GM19035 (cell line): ENCODE results near the gene SCN1A.
"Not testable (repeated sequence)": the region's sequence is repeated elsewhere in the genome, so short reads cannot be mapped to it uniquely, and the experiment has no call there.

Experiments used
- ATAC-seq: cut with Tn5 transposase; IDR thresholded peaks from one replicate; pipeline ENCODE4 v1.9.1; 2021; ENCODE audit not compliant: unreplicated experiment

Gene SCN1A

GRCh38 chr2:166135849-166136258 is 8.0 kb upstream of the SCN1A start:
- no peak for ATAC-seq

GRCh38 chr2:166135152-166135848 is 7.5 kb upstream of the SCN1A start:
- ATAC-seq, result no peak

- ATAC-seq, result no peak
Observed at GRCh38 chr2:166134252-166135151, 6.7 kb upstream of the SCN1A start.

DNA sequence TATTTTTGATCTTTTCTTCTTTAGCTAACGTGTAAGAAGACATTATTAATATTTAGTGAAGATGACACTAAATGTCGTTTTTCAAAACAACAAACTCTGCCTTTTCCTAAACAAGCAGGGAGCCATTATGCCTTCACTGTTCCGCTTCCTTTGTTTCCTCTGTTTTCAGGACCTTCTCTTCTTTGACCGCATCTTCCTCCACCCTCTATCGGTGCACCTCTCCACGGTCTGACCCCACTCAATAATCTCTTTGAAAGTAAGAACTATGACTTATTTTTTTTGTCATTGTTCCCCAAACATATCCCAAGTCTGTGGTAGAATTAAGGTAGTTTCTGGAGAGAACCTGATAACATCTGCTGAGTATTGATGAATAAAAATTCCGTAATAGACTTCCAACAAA is 5.8 kb upstream of the SCN1A start:
- ATAC-seq, result no peak

DNA sequence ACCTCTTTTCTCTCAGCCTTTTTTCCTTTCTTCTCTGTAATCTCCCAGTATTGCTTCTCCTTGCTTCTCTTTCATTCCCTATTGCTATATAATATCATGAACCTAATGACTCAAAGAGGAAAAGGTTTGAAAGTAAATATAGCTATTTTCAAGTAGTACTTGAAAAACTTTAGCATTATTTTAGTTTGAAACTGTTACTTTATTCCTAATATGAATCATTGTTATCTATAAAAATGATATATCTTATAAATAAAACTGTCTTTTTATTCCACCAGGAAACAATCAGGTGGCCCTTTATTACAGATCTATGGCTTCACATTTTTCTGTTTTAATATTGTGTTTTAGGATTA is 311 bp upstream of the SCN1A start:
- ATAC-seq, result no peak

GRCh38 chr2:166126007-166126639 is 1.7 kb downstream of the SCN1A start:
- no peak for ATAC-seq

GRCh38 chr2:166125557-166125956 is 2.3 kb downstream of the SCN1A start:
- no peak for ATAC-seq

DNA sequence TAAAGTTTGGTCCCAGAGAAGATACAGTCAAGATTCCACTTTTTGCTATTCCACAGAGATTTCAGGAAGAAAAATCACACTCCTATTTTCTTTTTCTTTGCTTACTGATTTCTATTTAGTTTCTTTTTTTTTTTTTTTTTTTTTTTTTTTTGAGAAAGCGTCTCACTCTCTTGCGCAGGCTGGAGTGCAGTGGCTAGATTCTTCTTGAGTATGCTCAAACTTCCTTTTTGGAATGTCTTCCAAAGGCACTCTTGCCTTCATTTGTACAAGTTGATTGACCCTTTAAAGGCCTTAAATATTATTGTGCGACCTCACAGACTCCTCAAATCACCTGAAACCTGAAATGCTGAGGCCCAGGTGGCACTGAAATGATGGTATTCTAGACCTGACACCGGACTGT is 9.6 kb downstream of the SCN1A start:
- ATAC-seq, result no peak

DNA sequence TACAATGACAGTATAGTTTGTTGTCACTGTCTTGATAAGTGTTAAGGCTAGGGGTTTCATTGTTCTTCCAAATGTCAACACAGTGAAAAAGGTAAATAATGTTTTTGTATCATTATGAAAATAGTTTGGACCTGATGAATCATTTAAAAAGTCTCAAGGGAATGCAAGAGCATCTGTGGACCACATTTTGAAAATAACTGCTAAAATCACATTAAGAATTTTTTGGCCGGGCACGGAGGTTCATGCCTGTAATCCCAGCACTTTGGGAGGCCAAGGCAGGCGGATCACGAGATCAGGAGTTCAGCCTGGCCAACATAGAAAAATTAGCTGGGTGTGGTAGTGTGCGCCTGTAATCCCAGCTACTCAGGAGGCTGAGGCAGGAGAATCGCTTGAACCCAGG is 10.3 kb downstream of the SCN1A start:
- no peak for ATAC-seq

GRCh38 chr2:166115589-166115988 is 12.2 kb downstream of the SCN1A start:
- ATAC-seq, result peak; percentile 65

- no peak for ATAC-seq
Observed at GRCh38 chr2:166112193-166112605, 15.6 kb downstream of the SCN1A start.

DNA sequence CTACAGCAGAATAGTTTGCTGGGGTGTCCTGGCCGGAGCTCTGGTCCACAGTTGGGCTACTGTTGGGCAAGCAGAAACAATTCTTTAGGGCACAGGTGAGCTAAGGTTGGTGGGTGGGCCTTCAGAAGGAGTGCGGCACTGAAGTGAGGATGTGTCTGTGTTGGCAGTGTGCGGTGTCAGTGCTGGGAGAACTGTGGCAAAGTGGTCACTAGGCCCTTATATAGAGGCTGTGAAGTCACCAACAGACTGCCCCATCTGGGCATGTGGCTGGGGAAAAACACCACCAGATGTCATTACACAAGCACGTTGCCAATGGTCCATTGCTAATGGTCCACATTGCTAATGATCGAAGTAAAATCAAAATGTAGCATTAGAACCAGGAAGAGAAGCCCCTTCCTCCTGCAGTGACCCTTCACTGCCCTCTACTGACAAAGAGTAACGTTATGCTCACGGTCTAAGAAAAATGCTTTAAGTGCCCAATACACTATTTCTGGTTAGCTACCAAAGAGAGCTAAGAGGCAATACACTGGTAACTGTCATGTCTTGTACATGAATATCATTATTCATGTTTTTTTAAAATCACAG is 21.3 kb downstream of the SCN1A start:
- no peak for ATAC-seq

- no peak for ATAC-seq
Observed at GRCh38 chr2:166104773-166105172, 23.0 kb downstream of the SCN1A start.

GRCh38 chr2:166104084-166104483 is 23.7 kb downstream of the SCN1A start:
- no peak for ATAC-seq

DNA sequence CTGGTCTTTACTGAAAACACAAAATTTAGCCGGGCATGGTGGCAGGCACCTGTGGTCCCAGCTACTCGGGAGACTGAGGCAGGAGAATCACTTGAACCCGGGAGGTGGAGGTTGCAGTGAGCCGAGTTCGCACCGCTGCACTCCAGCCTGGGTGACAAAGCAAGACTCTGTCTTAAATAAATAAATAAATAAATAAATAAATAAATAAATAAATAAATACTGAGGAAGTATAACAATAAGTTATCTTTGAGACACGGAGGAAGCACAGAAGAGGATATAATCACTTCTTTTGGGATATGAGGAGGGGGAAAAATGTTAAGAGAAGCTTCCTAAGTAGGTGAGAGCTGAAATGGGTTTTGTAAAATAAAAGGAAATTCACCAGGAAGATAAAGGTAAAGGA is 24.5 kb downstream of the SCN1A start:
- ATAC-seq, result not testable (repeated sequence)

GRCh38 chr2:166094325-166094724 is 33.5 kb downstream of the SCN1A start:
- no peak for ATAC-seq

- ATAC-seq, result no peak
Observed at GRCh38 chr2:166092889-166093288, 34.9 kb downstream of the SCN1A start.

DNA sequence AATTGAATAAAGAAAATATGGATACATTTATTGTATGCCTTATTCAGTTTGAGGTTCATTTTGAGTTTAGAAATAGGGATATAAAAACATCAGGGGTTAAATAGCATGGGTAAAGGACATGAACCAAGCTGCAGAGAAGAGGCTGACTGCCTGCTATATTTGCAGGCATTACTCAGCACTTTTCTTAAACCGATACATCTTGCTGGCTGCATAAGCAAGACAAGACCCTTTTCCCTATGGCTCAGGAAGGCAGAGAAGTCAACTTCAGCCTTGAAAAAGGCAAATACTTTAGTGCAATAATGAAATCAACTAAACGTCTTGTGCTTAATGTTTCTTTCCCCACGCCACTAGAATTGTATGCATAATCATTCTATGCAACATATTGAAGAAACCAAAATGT is 36.4 kb downstream of the SCN1A start:
- ATAC-seq, result no peak

DNA sequence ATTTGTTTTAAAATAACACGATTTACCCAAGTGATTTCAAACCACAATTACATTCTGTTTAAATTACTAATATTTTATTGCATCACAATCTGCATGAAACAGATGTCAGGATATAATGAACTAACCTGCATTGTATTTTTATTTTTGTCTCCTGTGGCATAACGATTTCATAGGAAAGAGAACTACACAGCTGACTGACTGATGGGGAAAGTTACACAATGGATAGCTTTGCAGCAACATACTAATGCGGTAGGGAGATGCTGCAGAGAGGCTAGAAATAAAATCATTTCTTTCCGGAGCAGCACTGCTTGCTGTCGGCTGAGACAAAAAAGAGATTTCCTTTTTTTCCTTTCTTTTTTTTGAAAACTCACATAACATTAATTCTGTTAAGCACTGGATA is 36.9 kb downstream of the SCN1A start:
- ATAC-seq, result no peak

DNA sequence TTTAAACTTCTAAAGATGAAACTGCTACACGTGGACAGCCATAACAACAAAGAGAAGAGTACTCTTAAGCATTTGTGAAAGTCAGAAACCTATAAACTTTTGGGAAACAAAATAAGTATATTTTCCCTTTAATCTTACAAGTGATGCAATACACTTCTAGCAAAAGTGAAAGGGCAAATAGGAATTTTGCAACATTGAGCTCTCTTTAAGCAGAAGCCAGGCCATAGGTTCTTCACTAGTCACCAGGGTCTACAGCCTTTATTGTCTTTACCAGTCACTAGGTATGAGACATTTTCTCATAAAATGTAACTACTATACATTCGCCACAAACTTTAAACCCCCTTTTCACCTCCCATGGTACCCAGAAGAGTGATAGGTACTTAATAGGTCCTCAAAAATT is 37.5 kb downstream of the SCN1A start:
- ATAC-seq, result no peak

- no peak for ATAC-seq
Observed at GRCh38 chr2:166088634-166089033, 39.2 kb downstream of the SCN1A start.

DNA sequence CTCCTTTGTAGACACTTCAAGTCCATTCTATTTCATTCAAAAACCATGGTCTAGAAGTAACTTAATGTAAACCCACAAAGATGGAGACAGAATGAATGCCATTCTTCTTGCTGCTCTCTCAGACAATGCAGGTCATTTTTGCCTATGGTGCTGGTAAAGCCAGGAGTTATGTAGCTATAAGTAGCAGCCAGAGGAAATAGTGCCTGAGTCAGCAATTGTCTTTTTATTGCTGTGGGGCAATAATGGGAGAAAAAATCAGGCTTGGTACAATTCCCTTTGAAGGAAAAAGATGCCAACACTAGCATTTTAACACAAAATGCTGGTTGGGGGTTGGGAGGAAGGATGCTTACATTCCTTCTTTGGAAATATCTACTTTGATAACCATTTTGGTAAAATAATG is 43.5 kb downstream of the SCN1A start:
- ATAC-seq, result no peak
